HUES64 (cell line): Measurements from ENCODE around the gene SH2D6.

ENCODE experiments used
- H3K27ac ChIP-seq: 2 replicates; pipeline ENCODE4 v1.7.0; 2013; ENCODE audit warnings: low read depth, low read length, inconsistent platforms
- H3K27me3 ChIP-seq: 2 replicates; pipeline ENCODE4 v1.6.1; 2013; ENCODE audit warnings: mild to moderate bottlenecking, low read length; ENCODE audit not compliant: insufficient read depth
- H3K36me3 ChIP-seq: 2 replicates; pipeline ENCODE4 v1.6.1; 2013; ENCODE audit warnings: mild to moderate bottlenecking, low read length; ENCODE audit not compliant: insufficient read depth
- H3K4me1 ChIP-seq: 2 replicates; pipeline ENCODE4 v1.6.1; 2013; ENCODE audit warnings: mild to moderate bottlenecking, low read length, moderate library complexity; ENCODE audit not compliant: insufficient read depth
- H3K4me3 ChIP-seq: 2 replicates; pipeline ENCODE4 v1.5.1; 2013; ENCODE audit warnings: mild to moderate bottlenecking, low read length, moderate library complexity
- H3K9ac ChIP-seq: 2 replicates; pipeline ENCODE4 v1.6.1; 2013; ENCODE audit warnings: mild to moderate bottlenecking, low read depth, low read length
- H3K9me3 ChIP-seq: 2 replicates; pipeline ENCODE4 v1.6.1; 2013; ENCODE audit warnings: low read depth, low read length; ENCODE audit not compliant: insufficient read depth
- WGBS: fragments of 150-250, 120-280 bp; methylation state at CpG from one replicate; pipeline ENCODE4 v1.1.7; 2013; ENCODE audit warnings: missing lambda C conversion rate; 5-methylcytosine and 5-hydroxymethylcytosine counted together

The SH2D6 gene

GRCh38 chr2:85399183-85399455 is 19.4 kb upstream of the SH2D6 start:
- Histone ChIP-seq H3K27me3 (no peaks in the 10 kb centered on the region), H3K4me1 (no peaks in the 10 kb centered on the region), H3K36me3 (peaks cover 12% of the 10 kb centered on the region; the same call in 1 of the 2 replicates), H3K9ac (no peak overlapping the region), H3K27ac (no peak overlapping the region), H3K9me3 (peaks cover 3% of the 10 kb centered on the region; the same call in 1 of the 2 replicates), H3K4me3 (no peak overlapping the region)
- 95% methylated on average over 8 of the region's 8 CpGs for WGBS

GRCh38 chr2:85400023-85400422 is 18.5 kb upstream of the SH2D6 start:
- Histone ChIP-seq H3K4me1 (no peaks in the 10 kb centered on the region), H3K27ac (no peak overlapping the region), H3K27me3 (no peaks in the 10 kb centered on the region), H3K9ac (no peak overlapping the region), H3K9me3 (peaks cover 3% of the 10 kb centered on the region; the same call in 1 of the 2 replicates), H3K4me3 (no peak overlapping the region), H3K36me3 (peaks cover 12% of the 10 kb centered on the region; the same call in 1 of the 2 replicates)
- 96% methylated on average over 8 of the region's 8 CpGs for WGBS

- no peak overlapping the region for H3K27ac ChIP-seq
- peaks cover 3% of the 10 kb centered on the region; the same call in 1 of the 2 replicates for H3K9me3 ChIP-seq
- H3K36me3 ChIP-seq: peaks cover 12% of the 10 kb centered on the region; the same call in 1 of the 2 replicates
- no peak overlapping the region for H3K4me3 ChIP-seq
- 93% methylated on average over 14 of the region's 14 CpGs for WGBS
- peaks cover 5% of the 10 kb centered on the region; the same call in 1 of the 2 replicates for H3K4me1 ChIP-seq
- H3K9ac ChIP-seq: no peak overlapping the region
- H3K27me3 ChIP-seq: no peaks in the 10 kb centered on the region
Measured at GRCh38 chr2:85400541-85401463, 17.7 kb upstream of the SH2D6 start.

- 90% methylated on average over 7 of the region's 7 CpGs for WGBS
Measured at GRCh38 chr2:85401464-85401805, 17.1 kb upstream of the SH2D6 start.

GRCh38 chr2:85401844-85402243 is 16.7 kb upstream of the SH2D6 start:
- Histone ChIP-seq H3K9ac (no peak overlapping the region), H3K36me3 (peaks cover 12% of the 10 kb centered on the region; the same call in 1 of the 2 replicates), H3K4me1 (peaks cover 5% of the 10 kb centered on the region; the same call in 1 of the 2 replicates), H3K27ac (no peak overlapping the region), H3K9me3 (peaks cover 3% of the 10 kb centered on the region; the same call in 1 of the 2 replicates), H3K4me3 (no peak overlapping the region), H3K27me3 (no peaks in the 10 kb centered on the region)
- 91% methylated on average over 8 of the region's 8 CpGs for WGBS

More at GRCh38 chr2:85401464-85401805, 17.1 kb upstream of the SH2D6 start:
- Histone ChIP-seq H3K27me3 (no peaks in the 10 kb centered on the region), H3K36me3 (peaks cover 12% of the 10 kb centered on the region; the same call in 1 of the 2 replicates), H3K9me3 (peaks cover 3% of the 10 kb centered on the region; the same call in 1 of the 2 replicates), H3K4me1 (peaks cover 5% of the 10 kb centered on the region; the same call in 1 of the 2 replicates), H3K9ac (no peak overlapping the region), H3K27ac (no peak overlapping the region), H3K4me3 (no peak overlapping the region)

- no peak overlapping the region for H3K9ac ChIP-seq
- no peak overlapping the region for H3K4me3 ChIP-seq
- H3K4me1 ChIP-seq: peaks cover 25% of the 10 kb centered on the region
- H3K27me3 ChIP-seq: no peaks in the 10 kb centered on the region
- 80% methylated on average over 14 of the region's 15 CpGs for WGBS
- no peak overlapping the region for H3K27ac ChIP-seq
- peaks cover 3% of the 10 kb centered on the region; the same call in 1 of the 2 replicates for H3K9me3 ChIP-seq
- H3K36me3 ChIP-seq: peaks cover 5% of the 10 kb centered on the region; the same call in 1 of the 2 replicates
Measured at GRCh38 chr2:85405201-85406059, 13.1 kb upstream of the SH2D6 start.

- no peaks in the 10 kb centered on the region for H3K27me3 ChIP-seq
- 51% methylated on average over 12 of the region's 12 CpGs for WGBS
- peaks cover 27% of the 10 kb centered on the region for H3K4me1 ChIP-seq
- no peak within 1 kb of the TSS for H3K27ac ChIP-seq
- no peak within 1 kb of the TSS for H3K4me3 ChIP-seq
- H3K9ac ChIP-seq: no peak within 1 kb of the TSS
- no peaks in the 10 kb centered on the region for H3K9me3 ChIP-seq
- no peaks in the 10 kb centered on the region for H3K36me3 ChIP-seq
Measured at GRCh38 chr2:85409845-85410583, 8.5 kb upstream of the SH2D6 start, which contains the start of gene CAPG. Gene CAPG, minus strand, starts transcription at chr2:85410366. Its CDS starts 8,221 bp downstream, at chr2:85402145.

- Histone ChIP-seq H3K4me1 (peaks cover 22% of the 10 kb centered on the region), H3K4me3 (no peak overlapping the region), H3K9me3 (no peaks in the 10 kb centered on the region), H3K9ac (no peak overlapping the region), H3K36me3 (no peaks in the 10 kb centered on the region), H3K27me3 (no peaks in the 10 kb centered on the region), H3K27ac (no peak overlapping the region)
- WGBS: 79% methylated on average over 13 of the region's 13 CpGs
Measured at GRCh38 chr2:85410584-85411404, 7.7 kb upstream of the SH2D6 start.

GRCh38 chr2:85411405-85411748 is 7.1 kb upstream of the SH2D6 start:
- Histone ChIP-seq H3K9ac (no peak overlapping the region), H3K36me3 (no peaks in the 10 kb centered on the region), H3K27me3 (no peaks in the 10 kb centered on the region), H3K4me3 (no peak overlapping the region), H3K9me3 (no peaks in the 10 kb centered on the region), H3K4me1 (peaks cover 22% of the 10 kb centered on the region), H3K27ac (no peak overlapping the region)
- over 99% methylated on average over 5 of the region's 5 CpGs for WGBS
